Esophagus muscularis mucosa (tissue), 4 donors: ENCODE data around the gene CBR3.

ENCODE experiments used
- EP300 ChIP-seq: sonication (generic); formaldehyde crosslinking; IDR thresholded peaks from one replicate; pipeline ENCODE4 v1.6.1; 2017; ENCODE audit warnings: antibody characterized with exemption
- POLR2A ChIP-seq: fragments of 450-650 bp; IDR thresholded peaks from one replicate; pipeline ENCODE4 v1.6.1; 2017; ENCODE audit warnings: antibody characterized with exemption, moderate library complexity, mild to moderate bottlenecking, low read depth
- TF ChIP-seq, protein P1 (sequence below), 3 experiments: fragments of 200-600 bp in 2 of 3; fragments of 450-650 bp in 1 of 3; sonication (generic) in 2 of 3; IDR thresholded peaks; one replicate each; pipeline ENCODE4 v1.5.1; 2017 to 2019; ENCODE audit warnings: antibody characterized with exemption in 3 of 3, mild to moderate bottlenecking in 2 of 3, moderate library complexity in 1 of 3

DNA sequence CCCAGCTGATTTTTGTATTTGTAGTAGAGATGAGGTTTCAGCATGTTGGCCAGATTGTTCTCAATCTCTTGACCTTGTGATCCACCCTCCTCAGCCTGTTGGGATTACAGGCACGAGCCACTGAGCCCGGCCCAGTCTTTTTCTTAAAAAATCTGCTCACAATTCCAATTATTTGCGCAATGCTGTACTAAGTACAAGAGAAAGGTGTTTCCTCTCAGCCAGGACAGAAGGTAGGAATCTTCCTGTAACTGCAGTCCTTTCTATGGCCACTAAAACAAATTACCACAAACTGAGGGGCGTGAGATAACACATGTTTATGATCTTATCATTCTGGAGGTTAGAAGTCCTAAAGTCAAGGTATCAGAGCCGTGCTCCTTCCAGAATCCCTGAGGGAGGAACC is 6.9 kb upstream of the CBR3 start:
- no peak for TF ChIP-seq POLR2A
- TF ChIP-seq EP300: no peak
- TF ChIP-seq, protein P1, sequence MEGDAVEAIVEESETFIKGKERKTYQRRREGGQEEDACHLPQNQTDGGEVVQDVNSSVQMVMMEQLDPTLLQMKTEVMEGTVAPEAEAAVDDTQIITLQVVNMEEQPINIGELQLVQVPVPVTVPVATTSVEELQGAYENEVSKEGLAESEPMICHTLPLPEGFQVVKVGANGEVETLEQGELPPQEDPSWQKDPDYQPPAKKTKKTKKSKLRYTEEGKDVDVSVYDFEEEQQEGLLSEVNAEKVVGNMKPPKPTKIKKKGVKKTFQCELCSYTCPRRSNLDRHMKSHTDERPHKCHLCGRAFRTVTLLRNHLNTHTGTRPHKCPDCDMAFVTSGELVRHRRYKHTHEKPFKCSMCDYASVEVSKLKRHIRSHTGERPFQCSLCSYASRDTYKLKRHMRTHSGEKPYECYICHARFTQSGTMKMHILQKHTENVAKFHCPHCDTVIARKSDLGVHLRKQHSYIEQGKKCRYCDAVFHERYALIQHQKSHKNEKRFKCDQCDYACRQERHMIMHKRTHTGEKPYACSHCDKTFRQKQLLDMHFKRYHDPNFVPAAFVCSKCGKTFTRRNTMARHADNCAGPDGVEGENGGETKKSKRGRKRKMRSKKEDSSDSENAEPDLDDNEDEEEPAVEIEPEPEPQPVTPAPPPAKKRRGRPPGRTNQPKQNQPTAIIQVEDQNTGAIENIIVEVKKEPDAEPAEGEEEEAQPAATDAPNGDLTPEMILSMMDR (IDR thresholded peaks at IDR 0.05): no peak
